ENCODE results near the gene FUT2.
"Not testable (repeated sequence)": the region's sequence is repeated elsewhere in the genome, so short reads cannot be mapped to it uniquely, and the experiment has no call there.

FUT2 gene

DNA sequence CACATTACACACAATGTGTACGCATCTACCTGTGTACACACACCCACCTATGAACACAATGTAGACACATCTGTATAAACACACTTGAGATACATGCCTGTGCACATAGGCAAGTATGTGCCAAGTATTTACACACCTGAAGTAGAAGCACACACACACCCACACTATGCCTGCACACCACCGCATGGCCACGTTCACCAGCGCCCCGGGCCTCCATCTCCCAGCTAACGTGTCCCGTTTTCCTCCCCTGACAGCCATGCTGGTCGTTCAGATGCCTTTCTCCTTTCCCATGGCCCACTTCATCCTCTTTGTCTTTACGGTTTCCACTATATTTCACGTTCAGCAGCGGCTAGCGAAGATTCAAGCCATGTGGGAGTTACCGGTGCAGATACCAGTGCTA is 6.9 kb downstream of the FUT2 start:
- DNase-seq (ENCODE audit: low read depth in 3 of 3) = no peak

DNA sequence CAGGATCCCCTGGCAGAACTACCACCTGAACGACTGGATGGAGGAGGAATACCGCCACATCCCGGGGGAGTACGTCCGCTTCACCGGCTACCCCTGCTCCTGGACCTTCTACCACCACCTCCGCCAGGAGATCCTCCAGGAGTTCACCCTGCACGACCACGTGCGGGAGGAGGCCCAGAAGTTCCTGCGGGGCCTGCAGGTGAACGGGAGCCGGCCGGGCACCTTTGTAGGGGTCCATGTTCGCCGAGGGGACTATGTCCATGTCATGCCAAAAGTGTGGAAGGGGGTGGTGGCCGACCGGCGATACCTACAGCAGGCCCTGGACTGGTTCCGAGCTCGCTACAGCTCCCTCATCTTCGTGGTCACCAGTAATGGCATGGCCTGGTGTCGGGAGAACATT is 7.5 kb downstream of the FUT2 start:
- no peak for DNase-seq (ENCODE audit: low read depth in 3 of 3)

DNA sequence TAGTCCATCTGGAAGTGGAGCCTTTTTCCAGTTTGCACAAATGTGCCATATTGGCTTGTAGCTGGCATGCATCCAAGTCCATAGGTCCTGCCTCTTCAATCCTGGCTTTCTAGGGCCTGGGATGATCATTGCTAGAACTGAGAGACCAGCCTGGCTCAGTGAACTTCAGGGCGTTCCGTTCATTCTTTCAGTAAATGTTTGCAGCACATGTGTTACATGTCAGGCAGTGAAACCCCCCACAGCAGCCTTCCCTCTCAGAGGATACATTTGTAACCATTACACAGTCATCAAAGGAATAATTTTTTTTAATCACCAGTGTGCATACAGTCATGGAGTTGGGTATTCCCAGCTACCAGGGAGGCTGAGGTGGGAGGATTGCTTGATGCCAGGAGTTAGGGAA is 9.7 kb downstream of the FUT2 start:
- DNase-seq (ENCODE audit: low read depth in 3 of 3) = no peak

DNA sequence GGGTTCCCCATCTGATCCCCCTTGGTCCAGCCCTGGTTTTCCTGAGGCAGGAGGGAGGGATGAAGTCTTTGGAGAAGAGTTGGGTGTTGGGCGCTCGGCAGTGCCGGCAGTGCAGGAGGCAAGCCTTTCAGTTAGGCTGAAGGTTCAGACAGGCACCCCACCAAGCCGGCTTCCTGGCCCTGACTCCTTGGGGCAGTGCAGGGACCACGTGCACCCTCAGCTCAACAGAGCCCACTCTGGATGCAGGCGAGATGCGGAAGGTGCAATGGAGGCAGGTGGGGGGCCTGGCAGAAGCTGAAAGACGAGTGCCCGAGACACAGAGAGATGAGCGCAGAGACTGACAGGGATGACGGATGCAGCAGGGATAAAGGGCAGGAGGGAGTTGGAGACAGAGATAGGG is 12.7 kb downstream of the FUT2 start:
- DNase-seq (ENCODE audit: low read depth in 3 of 3) = no peak

DNA sequence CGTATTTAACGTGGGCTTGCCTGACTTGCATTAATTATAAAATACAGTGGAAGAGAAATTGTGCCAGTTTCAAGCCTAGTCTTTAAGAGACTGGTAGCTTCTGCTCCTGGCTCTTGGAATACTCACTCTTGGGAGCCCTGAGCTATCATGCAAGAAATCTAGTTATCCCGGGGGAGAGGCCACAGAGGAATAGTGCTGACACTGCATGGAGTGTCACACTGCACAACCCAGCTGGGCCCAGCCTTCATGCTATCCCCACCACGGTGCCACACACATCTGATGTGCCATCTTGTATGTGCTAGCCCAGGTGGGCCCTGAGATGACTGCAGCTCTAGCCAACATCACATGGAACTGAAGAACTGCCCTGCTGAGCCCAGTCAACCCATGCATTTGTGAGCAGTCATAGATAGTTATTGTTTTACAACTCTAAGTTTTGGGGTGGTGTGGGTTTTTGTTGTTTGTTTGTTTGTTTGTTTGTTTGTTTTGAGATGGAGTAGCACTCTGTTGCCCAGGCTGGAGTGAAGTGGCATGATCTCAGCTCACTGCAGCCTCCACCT is 15.4 kb downstream of the FUT2 start:
- no peak for DNase-seq (ENCODE audit: low read depth in 3 of 3)

DNA sequence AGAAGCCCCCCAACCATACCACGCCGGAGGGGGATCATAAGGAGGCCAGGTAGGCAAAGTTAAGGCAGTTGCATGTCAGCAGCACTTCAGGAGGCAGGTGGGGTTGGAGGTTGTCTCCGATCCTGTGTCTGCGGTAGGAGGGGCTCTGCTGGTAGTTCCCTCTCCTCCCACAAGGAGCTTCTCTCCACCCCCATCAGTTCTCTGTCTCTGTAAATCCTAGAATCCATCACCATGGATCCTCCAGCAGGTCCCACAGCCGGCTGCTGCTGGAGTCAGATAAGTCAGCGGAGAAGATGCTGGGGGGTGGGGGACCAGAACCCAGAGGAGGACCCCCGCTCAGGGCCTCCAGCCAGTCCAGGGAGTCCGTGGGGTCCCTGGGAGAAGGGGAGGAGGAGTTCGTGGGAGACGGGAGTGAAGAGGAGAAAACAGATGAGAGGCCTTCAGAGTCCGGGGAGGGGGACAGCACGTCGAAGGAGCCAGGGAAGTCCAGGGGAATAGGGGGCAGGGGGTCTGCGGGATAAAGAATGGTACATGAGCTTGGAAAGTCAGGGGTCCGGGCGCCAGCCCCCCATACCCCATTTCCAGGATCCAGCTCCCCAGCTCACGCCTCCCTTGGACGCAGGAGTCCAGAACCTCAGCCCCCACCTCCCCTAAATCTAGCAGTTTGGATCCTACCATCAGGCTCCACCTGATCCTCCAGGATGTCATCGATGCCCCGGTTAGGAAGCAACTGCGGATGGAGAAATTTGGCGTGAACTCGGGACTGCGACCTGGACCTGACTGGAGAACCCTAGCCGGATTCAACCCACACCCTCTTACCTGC is 17.5 kb downstream of the FUT2 start:
- no peak for DNase-seq (ENCODE audit: low read depth in 3 of 3)

DNA sequence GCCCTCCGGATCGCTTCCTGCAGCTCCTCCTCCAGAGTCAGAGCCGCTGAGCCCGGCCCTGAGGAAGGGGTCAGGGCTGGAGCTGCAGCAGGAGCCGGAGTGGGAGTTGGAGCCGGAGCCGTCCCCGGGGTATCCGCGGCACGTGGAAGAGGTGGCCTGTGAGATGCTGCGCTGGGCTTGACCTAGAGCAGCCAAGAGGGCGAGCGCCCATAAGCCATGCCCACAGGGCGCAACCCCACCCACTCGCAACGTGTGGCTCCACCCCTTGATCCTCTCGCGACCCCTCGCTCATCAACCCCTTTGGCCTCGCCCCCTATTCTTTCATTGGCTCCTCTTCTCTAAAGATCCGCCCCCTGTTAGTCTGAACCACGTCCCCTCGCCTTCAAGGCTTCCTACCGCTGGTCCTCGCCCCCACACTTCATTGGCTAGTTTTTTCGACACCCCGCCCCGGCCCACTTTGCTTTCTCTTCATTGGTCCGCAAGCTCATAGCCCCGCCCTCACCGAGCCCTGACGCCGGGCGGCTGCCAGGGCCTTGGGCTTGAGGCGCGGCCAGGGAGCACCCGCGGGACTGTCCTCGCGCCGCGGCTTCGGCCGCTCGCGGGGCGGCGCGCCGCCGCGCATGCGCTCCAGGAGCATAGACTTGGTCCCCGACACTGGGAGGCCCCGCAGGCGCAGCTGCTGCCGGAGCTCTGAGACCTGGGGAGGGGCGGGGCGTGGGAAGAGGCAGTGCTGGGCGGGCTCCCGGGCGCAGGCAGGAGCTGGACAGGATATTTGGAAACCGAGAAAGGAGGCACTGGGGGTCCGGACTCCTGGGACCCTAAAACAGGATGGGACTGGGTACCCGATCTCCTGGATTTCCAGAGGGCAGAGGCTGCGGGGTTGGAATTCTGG is 18.3 kb downstream of the FUT2 start:
- peak; percentile 97 to 98 (median 97) for DNase-seq (ENCODE audit: low read depth in 3 of 3)

DNA sequence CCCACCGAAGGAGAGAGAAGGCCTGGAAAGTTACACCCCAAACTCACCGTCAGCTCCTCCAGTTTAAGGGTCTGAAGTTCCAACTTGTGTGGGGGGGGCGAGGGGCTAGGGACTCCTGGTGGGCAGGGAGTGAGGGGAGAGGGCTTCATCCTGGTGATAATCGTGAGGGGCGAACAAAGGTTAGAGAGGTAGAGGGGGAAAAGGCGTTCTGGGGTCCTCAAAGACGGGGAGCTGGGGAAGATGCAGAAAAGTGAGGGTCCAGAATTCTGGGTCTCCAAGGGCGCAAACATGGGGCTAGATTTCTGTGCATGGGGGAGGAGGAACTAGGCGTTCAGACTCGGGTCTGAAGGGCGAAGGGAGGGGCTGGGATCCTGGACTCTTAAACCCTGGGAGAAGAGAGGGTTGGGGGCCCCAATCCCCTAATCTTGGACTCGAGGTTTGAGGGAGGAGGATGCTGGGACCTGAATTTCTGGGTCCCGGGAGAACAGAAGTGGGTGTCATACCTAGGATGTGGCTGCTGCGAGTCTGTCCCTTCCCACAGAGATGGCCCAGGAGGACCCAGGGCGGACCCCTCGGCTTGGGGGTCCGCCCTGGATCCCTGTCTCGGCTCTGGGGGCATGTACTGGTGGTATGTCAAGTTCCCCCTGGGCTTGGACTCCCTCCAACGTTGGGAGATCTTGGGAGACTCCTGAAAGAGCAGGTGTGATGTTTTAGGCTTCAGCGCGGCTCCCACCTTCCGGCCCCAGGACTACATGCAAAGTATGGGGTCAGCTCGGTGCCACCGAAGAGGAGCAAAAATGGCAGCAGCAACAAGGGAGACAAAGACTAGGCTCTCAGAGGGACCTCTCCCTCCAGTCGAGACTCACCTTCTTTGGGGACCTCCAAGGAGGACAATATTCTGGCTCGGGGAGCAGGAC is 19.2 kb downstream of the FUT2 start:
- no peak for DNase-seq (ENCODE audit: low read depth in 3 of 3)

DNA sequence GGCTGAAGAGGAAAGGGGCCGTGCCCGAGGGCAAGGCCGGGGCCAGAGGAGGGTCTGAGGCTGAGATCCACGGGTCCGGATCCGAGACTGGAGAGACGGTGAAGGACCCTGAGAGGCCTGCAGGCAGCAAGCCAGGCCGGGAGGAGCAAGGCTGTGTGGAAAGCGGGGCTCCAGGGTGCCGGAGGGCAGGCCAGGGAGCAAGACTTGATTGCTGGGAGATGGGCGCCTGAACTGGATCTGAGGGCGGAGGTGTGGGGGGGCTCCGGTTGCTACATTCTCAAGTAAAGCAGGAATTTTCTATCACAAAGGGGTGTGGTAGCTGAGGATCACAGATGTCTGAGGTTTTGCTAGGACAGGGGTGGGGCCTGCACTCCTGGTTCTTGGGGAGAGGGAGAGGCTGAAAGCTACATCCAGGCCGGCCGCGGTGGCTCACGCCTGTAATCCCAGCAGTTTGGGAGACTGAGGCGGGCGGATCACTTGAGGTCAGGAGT is 20.0 kb downstream of the FUT2 start:
- DNase-seq (ENCODE audit: low read depth in 3 of 3) = no peak

DNA sequence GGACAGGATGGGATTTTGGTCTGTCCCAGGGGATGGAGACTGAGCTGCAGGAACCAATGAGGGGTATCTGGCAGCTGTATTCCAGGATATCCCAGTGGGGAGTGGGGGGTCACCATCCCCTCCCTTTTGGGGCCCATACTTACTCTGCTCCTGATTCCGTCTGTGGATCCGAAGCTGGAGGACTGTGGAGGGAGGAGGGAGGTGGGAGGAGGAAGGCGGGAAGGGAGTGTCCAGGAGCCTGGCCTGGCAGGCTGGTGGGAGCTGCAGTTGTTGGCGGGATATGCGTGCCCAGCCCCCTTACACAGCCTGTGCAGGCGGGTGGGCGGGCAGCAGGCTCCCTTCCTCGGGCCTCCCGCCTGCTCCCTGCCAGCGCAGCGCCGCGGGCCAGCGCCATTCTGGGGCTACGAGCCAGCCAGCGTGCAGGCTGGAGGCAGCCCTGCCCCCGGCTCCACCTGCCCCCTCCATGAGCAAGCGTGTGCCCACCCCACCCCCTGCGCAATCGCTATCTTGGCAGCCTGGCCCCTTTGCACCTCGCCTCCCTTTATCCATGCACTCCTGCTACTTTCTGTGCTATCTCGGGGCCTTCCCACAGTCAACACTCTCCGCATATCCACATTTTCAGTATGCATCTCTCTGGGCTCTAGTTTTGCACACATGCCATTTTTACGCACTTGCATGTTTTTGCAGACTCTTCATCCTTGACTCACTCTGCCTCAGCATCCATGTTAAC is 21.0 kb downstream of the FUT2 start:
- DNase-seq (ENCODE audit: low read depth in 3 of 3) = no peak

DNA sequence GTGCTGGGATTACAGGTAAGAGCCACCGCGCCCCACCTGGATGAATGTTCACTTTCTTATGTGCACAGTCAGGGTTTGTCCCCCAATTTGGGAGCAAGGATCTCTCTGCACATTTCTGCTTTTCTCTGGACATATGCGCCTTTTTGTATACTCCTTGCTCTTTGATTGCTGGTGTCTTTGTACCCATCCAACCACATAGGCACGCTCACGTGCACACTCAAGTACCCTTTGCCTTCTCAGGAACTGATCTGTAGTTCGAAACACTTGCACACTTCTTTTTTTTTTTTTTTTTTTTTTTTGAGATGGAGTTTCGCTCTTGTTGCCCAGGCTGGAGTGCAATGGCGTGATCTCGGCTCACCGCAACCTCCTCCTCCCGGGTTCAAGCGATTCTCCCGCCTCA is 22.3 kb downstream of the FUT2 start:
- DNase-seq (ENCODE audit: low read depth in 3 of 3) = not testable (repeated sequence)

DNA sequence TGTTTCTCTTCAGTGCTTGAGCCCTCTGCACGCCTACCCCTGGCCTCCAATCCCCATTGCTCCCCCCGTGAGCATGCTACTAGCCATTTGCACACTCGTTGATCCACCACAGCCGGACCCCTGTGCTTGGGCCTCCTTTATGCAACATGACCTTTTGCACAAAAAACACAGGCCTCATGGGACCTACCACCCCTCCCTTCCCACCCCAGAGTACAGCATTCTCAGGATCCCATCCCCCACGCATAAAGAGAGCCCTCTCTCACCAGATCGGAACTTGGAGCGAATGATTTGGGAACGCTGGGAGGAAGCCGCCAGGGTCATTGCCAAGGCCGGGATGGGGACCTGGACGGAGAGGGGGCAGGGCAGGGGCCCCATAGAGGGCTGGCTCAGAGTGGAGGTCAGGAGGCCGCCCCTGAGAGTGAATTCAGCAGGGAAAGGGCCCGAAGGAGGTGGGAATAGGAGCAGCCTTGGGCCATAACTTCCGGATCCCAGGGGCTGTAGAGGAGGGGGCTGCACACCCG is 23.0 kb downstream of the FUT2 start:
- DNase-seq (ENCODE audit: low read depth in 3 of 3) = no peak

DNA sequence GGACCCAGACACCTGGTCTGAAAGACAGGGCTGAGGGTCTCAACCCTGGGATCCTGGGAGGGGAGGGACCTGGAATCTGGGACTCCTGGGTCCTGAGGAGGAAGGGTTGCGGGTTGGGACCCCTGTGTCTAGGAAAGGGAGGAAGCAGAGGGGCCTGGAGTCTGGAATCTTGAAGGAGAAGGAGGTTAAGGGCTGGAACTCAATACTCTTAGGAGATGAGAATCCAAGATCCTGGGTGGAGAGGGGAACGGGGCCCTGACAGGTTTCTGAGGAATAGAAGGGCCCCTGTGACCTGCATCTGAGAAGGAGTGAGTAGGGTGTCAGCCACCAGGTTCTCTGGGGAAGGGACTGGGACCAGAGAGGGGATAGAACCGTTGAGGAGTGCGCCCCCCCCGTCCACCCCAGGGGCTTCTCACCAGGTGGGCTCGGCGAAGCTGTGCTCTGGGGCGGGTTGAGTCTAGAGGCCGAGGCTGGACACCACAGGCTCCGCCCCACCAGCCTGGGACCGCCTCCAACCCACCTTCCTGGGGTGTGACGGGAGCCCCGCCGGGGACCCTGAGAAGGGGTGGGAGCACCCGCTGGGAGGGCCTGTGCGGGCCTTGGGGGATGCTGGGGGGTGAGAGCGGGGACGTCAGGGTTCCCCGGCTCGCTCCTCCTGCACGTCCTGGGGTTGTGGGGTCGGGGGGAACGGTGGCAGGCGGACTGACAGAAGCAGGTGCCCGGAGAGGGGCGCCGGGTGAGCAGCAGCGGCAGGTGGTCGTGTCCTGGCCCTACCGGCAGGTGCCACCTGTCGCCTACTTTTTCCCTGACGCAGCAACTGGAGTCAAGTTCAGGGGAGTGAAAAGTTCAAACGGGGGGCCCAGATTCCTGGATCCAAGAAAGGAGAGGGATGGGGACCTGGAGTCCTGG is 23.7 kb downstream of the FUT2 start, which contains the start of gene MAMSTR:
TSS of gene MAMSTR (minus strand) at position 463 of the 909 bp plus-strand sequence. CDS start 694 bp downstream, outside the sequence.
- DNase-seq (ENCODE audit: low read depth in 3 of 3) = no peak

DNA sequence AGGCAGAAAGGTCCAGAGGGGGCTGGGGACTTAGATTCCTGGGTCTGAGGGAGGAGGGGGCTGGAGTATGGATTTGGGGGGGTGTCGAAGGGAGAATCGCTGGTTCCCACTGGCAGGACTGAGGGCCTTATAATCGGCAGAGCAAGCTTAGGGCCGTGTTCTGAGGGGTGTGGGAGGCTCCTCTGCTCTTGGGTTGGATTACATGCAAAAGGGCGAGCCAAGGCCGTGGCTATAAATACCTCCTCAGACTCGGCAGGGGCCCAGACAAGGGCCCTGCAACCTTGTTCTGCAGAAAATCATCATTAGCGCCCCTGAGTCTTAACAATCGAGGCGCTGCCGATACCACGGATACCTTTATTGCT is 24.5 kb downstream of the FUT2 start:
- no peak for DNase-seq (ENCODE audit: low read depth in 3 of 3)

DNA sequence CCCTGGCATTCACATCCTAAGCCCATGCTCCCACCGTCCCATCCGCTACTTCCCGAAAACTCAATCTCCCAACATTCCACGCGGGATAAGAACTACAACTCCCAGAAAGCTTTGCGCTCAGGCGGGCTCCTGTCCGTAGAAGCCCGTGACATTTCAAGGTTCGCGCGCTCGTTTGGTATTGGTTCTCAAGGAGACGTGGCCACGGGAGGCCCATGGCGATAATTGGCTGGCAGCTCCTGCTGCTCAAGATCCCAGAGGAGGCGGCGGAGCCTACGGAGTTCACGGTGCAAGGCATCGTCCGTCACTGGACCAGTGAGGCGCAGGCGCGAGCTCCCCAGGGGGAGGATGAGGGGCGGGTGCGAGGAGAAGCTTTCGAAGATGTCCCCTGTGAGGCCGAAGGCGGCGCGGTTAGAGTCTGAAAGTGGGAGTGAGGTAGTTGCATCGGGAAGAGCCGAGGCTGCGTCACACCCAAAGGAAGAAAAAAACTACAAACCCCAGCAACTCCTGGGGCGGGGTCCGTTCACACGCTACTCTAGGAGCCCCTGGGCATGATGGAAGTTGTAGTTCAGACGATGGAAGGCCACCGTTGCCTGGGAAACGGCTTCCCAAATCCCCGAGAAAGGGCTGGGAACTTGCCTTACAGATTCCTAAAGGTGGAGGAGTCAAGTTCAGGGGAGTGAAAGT is 25.0 kb downstream of the FUT2 start:
- peak; percentile 87 to 92 (median 90) for DNase-seq (ENCODE audit: low read depth in 3 of 3)

DNA sequence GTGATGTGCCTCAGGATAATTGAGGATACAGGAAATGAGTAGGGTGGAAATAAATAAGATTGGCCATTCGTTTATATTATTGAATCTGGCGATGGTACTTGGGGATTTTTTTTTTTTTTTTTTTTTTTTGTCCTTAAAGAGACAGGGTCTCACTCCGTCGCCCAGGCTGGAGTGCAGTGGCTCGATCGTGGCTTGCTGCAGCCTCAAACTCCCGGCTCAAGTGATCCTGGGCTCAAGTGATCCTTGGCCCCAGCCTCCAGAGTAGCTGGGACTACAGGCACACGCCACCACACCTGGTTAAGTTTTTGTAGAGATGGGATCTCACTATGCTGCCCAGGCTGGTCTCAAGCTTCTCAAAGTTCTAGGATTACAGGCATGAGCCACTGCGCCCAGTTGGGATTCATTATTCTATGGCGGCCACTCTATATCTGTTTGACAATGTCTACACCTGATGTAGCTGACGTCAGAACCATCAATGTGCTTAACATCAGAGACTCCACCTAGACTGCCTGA is 26.5 kb downstream of the FUT2 start:
- DNase-seq (ENCODE audit: low read depth in 3 of 3) = no peak

DNA sequence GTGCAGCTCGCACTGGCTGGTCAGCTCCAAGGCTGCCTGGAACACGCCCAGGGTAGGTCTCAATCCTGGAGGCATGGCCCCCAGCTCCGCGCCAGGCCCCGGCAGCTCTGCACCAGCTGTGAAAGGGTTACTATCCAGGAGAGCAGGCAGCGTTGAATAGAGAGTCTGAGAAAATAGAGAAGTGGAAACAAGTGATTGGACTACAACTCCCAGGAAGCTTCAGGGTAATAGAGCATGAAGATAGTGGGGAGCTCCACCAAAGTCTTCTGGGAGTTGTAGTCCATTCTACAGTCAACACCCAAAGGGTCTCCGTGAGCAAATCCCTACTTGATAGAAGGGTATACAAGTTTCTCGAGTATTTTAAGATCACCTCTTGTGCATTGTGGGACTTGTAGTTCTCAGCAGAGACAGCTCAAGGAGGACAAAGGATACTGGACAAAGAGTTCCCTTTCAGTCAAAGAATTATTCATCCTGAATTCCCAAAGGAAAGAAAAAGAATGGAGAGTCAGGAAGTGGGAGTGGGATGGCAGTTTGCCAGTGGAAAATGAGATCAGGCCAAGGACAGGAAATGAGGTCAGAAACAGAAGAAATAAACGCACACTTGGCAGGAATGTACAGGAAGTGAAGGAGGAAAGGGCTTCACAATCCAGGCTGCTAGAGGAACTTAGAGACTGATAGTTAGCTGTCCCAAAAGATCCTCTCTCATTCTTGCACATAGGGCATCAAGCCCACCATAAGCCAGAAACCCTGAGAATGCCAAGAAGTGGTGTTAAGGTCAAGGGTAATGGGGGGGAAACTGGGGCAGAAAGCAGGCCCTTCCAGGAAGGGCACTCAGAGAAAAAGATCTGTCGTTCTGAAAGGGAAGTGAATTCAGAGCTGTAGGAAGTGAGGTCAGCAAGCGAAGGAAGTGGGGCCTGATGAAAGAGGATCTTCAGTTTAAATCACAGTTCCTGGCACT is 29.3 kb downstream of the FUT2 start:
- no peak for DNase-seq (ENCODE audit: low read depth in 3 of 3)
